SK-N-SH (cell line): ENCODE measurements around the gene ZNF503.

Source experiments
- CHD2 ChIP-seq: fragments of 150-350 bp; IDR thresholded peaks from 2 replicates; pipeline ENCODE4 v1.6.1; 2018; ENCODE audit warnings: low read length; ENCODE audit not compliant: partially characterized antibody
- EZH2phosphoT487 ChIP-seq: fragments of 200-600 bp; sonication (generic); IDR thresholded peaks from 2 replicates; pipeline ENCODE4 v1.6.1; 2017; ENCODE audit warnings: low read depth, mixed run types, mild to moderate bottlenecking, antibody characterized with exemption, moderate library complexity, borderline replicate concordance
- FOXM1 ChIP-seq: IDR thresholded peaks from 2 replicates; pipeline ENCODE4 v1.4.0; 2012; ENCODE audit warnings: low read depth, mild to moderate bottlenecking
- NRF1 ChIP-seq: IDR thresholded peaks from 2 replicates; pipeline ENCODE4 v1.6.1; 2012; ENCODE audit warnings: low read depth, mild to moderate bottlenecking, low read length
- POLR2AphosphoS5 ChIP-seq: IDR thresholded peaks from 2 replicates; pipeline ENCODE4 v1.6.1; 2012; ENCODE audit warnings: low read depth, low read length
- RAD21 ChIP-seq: IDR thresholded peaks from 2 replicates; pipeline ENCODE4 v1.6.1; 2012; ENCODE audit warnings: mild to moderate bottlenecking, low read length
- SIN3A ChIP-seq: IDR thresholded peaks from 2 replicates; pipeline ENCODE4 v1.6.1; 2012; ENCODE audit warnings: low read depth, mild to moderate bottlenecking, low read length, moderate library complexity, borderline replicate concordance
- YY1 ChIP-seq: IDR thresholded peaks from 2 replicates; pipeline ENCODE4 v1.4.0; 2012; ENCODE audit warnings: low read depth, mild to moderate bottlenecking
- TF ChIP-seq, protein P1 (sequence below): IDR thresholded peaks from 2 replicates; pipeline ENCODE4 v1.4.0; 2012; ENCODE audit warnings: low read depth
- TF ChIP-seq, protein P2 (sequence below): fragments of 200-600 bp; sonication (generic); IDR thresholded peaks from 2 replicates; pipeline ENCODE4 v1.6.1; 2017; ENCODE audit warnings: antibody characterized with exemption, mild to moderate bottlenecking, moderate library complexity
- TF ChIP-seq, protein P3 (sequence below): IDR thresholded peaks from 2 replicates; pipeline ENCODE4; 2012
- TF ChIP-seq, protein P4 (sequence below): IDR thresholded peaks from 2 replicates; pipeline ENCODE4 v1.6.1; 2012; ENCODE audit warnings: mild to moderate bottlenecking, low read depth, low read length, moderate library complexity

DNA sequence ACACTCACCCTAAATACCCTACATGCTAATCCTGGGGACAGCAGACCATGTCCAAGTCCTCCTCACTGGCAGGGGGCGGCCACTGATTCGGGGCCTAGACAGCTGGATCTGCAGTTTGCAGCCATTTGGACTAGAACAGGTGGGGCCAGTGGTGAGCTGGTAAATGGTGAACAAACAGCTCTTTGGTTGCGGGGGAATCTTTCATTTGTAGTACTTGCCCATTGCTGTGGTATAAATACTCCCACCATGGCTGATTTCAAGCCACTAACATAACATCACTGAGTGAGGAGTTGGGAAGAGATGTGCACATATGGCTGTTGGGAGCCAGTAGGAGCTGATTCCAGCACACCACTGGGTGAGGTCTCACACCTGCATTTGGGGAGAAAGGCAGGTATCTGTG lies 13.5 kb downstream of the ZNF503 start:
- TF ChIP-seq, protein P1, sequence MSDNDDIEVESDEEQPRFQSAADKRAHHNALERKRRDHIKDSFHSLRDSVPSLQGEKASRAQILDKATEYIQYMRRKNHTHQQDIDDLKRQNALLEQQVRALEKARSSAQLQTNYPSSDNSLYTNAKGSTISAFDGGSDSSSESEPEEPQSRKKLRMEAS: no peak
- TF ChIP-seq POLR2AphosphoS5 (no peak), RAD21 (no peak), YY1 (no peak), NRF1 (no peak), CHD2 (no peak), EZH2phosphoT487 (no peak), SIN3A (no peak), FOXM1 (no peak)
- TF ChIP-seq, protein P2, sequence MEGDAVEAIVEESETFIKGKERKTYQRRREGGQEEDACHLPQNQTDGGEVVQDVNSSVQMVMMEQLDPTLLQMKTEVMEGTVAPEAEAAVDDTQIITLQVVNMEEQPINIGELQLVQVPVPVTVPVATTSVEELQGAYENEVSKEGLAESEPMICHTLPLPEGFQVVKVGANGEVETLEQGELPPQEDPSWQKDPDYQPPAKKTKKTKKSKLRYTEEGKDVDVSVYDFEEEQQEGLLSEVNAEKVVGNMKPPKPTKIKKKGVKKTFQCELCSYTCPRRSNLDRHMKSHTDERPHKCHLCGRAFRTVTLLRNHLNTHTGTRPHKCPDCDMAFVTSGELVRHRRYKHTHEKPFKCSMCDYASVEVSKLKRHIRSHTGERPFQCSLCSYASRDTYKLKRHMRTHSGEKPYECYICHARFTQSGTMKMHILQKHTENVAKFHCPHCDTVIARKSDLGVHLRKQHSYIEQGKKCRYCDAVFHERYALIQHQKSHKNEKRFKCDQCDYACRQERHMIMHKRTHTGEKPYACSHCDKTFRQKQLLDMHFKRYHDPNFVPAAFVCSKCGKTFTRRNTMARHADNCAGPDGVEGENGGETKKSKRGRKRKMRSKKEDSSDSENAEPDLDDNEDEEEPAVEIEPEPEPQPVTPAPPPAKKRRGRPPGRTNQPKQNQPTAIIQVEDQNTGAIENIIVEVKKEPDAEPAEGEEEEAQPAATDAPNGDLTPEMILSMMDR: no peak
- TF ChIP-seq, protein P3, sequence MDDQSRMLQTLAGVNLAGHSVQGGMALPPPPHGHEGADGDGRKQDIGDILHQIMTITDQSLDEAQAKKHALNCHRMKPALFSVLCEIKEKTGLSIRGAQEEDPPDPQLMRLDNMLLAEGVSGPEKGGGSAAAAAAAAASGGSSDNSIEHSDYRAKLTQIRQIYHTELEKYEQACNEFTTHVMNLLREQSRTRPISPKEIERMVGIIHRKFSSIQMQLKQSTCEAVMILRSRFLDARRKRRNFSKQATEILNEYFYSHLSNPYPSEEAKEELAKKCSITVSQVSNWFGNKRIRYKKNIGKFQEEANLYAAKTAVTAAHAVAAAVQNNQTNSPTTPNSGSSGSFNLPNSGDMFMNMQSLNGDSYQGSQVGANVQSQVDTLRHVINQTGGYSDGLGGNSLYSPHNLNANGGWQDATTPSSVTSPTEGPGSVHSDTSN: no peak
- TF ChIP-seq, protein P4, sequence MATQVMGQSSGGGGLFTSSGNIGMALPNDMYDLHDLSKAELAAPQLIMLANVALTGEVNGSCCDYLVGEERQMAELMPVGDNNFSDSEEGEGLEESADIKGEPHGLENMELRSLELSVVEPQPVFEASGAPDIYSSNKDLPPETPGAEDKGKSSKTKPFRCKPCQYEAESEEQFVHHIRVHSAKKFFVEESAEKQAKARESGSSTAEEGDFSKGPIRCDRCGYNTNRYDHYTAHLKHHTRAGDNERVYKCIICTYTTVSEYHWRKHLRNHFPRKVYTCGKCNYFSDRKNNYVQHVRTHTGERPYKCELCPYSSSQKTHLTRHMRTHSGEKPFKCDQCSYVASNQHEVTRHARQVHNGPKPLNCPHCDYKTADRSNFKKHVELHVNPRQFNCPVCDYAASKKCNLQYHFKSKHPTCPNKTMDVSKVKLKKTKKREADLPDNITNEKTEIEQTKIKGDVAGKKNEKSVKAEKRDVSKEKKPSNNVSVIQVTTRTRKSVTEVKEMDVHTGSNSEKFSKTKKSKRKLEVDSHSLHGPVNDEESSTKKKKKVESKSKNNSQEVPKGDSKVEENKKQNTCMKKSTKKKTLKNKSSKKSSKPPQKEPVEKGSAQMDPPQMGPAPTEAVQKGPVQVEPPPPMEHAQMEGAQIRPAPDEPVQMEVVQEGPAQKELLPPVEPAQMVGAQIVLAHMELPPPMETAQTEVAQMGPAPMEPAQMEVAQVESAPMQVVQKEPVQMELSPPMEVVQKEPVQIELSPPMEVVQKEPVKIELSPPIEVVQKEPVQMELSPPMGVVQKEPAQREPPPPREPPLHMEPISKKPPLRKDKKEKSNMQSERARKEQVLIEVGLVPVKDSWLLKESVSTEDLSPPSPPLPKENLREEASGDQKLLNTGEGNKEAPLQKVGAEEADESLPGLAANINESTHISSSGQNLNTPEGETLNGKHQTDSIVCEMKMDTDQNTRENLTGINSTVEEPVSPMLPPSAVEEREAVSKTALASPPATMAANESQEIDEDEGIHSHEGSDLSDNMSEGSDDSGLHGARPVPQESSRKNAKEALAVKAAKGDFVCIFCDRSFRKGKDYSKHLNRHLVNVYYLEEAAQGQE: no peak
